ENCODE measurements around the gene GLYR1. TPM values are rescaled to one million over a fixed set of nuclear protein-coding genes. Genes with fewer than 3 reads are reported as not detected.

Gene GLYR1
- total and polyA plus RNA-seq, 10 of the 15 experiments (the other 5 are each of a cell fraction or from before 2014, with no cell fraction given) = 7.3 to 90.2 (median 57.2) TPM

DNA sequence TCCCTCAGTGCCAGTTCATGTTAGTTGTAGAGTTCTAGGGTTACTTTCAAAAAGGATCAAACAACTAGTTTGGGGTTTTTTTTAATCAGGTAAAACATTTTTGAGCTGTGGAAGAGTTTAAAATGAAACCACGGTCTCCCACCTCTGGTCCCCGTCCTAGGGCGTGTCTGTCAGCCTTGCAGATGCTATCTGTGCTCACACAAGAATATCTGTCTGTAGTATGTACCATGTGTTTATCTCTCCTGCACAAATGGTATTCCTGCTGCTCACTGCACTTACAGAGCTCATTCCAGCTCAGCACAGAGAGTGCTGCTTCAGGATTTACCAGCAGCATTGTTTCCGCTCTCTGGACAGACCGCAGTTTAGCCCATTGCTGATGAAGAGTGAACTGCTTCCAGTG is 39.1 kb upstream of the GLYR1 start:
- H2AFZ ChIP-seq (ENCODE audit: control insufficient read depth, low read depth, low read length) = no peak overlapping the region
- intact Hi-C loops (cut with micrococcal nuclease; ENCODE audit: unreplicated experiment) = no loop called here
- 95% methylated on average over 5 of the region's 5 CpGs for WGBS (ENCODE audit: insufficient coverage, insufficient replicate concordance, low lambda C conversion rate, missing lambda C conversion rate)
- CTCF ChIA-PET = no interaction called here
- peaks cover 0 to 8% of the 10 kb centered on the region in 2 experiments; a peak in 3 of 4 replicates for H3K36me3 ChIP-seq (ENCODE audit: control insufficient read depth in 2 of 2, insufficient read depth in 2 of 2, low read length in 1 of 2)
- TF ChIP-seq SMC3 (IDR thresholded peaks at IDR 0.05; ENCODE audit: borderline replicate concordance, low read length) = no peak
- no peak for TF ChIP-seq ATF7 (IDR thresholded peaks at IDR 0.05; ENCODE audit: low read depth)
- TF ChIP-seq CEBPZ (IDR thresholded peaks at IDR 0.05; ENCODE audit: low read depth, low read length) = no peak
- no peak for TF ChIP-seq CHD4 (IDR thresholded peaks at IDR 0.05)
- TF ChIP-seq IKZF2 (IDR thresholded peaks at IDR 0.05) = no peak
- TF ChIP-seq TCF7 (IDR thresholded peaks at IDR 0.05; ENCODE audit: borderline replicate concordance) = no peak
- no peak for TF ChIP-seq NBN (IDR thresholded peaks at IDR 0.05)
- TF ChIP-seq ATF3 (IDR thresholded peaks at IDR 0.05; ENCODE audit: borderline replicate concordance, extremely low read depth, low read depth, low read length) = no peak
- TF ChIP-seq POLR2AphosphoS5 (IDR thresholded peaks at IDR 0.05; ENCODE audit: low read length) = no peak
- TF ChIP-seq TAF1 (IDR thresholded peaks at IDR 0.05; ENCODE audit: borderline replicate concordance, low read depth, low read length) = no peak
- TF ChIP-seq BCL3 (IDR thresholded peaks at IDR 0.05; ENCODE audit: borderline replicate concordance, insufficient read depth, low read depth, low read length, poor library complexity, severe bottlenecking) = no peak
- TF ChIP-seq MAX (IDR thresholded peaks at IDR 0.05; ENCODE audit: low read depth, low read length) = no peak
- TF ChIP-seq NRF1 (conservative IDR thresholded peaks at IDR 0.05; ENCODE audit: low read depth, low read length) = no peak
- no peak for TF ChIP-seq GATAD2B (conservative IDR thresholded peaks at IDR 0.05; ENCODE audit: low read depth)
- TF ChIP-seq ESRRA (IDR thresholded peaks at IDR 0.05; ENCODE audit: low read length) = no peak
- no peak for TF ChIP-seq TCF3 (IDR thresholded peaks at IDR 0.05; ENCODE audit: borderline replicate concordance, insufficient read depth, low read depth, low read length)
- H3K4me3 ChIP-seq = no peak overlapping the region
- H3K9ac ChIP-seq (ENCODE audit: control insufficient read depth, insufficient read depth, low read length) = no peak overlapping the region
- SMC1A ChIA-PET (ENCODE audit: uncharacterized antibody, unreplicated experiment) = no interaction called here
- in situ Hi-C loops (cut with MboI) = no loop called here
- POLR2A ChIA-PET = no interaction called here
- ATAC-seq (no peak), DNase-seq (ENCODE audit: low read depth, low spot score) (no peak), FAIRE-seq (no peak)
- no peak overlapping the region for H3K4me2 ChIP-seq (ENCODE audit: control insufficient read depth, insufficient read depth)
- no peaks in the 10 kb centered on the region for H3K4me1 ChIP-seq (ENCODE audit: control insufficient read depth, insufficient read depth, low read length)
- H3K79me2 ChIP-seq (ENCODE audit: control insufficient read depth, insufficient read depth, low read length) = no peaks in the 10 kb centered on the region
- H3K27ac ChIP-seq (ENCODE audit: control insufficient read depth, insufficient read depth) = no peak overlapping the region
- RAD21 ChIA-PET (ENCODE audit: unreplicated experiment) = no interaction called here
- no peaks in the 10 kb centered on the region for H4K20me1 ChIP-seq (ENCODE audit: control insufficient read depth, insufficient read depth)
- no TSS peak for BruUV-seq (replicated peaks)
- H3K27me3 ChIP-seq (replicated peaks in 1 of 2; ENCODE audit: control insufficient read depth in 2 of 2, insufficient read depth in 2 of 2, low read length in 1 of 2) = no peaks in the 10 kb centered on the region
- no peaks in the 10 kb centered on the region for H3K9me3 ChIP-seq (replicated peaks; ENCODE audit: control insufficient read depth, insufficient read depth, low read length)
